K562 (cell line): ENCODE measurements around the gene ZNF691. TPM values are rescaled to one million over a fixed set of nuclear protein-coding genes. Genes with fewer than 3 reads are reported as not detected.

ENCODE experiments used
- CEBPG ChIP-seq, 3 experiments: fragments of 200-800 bp in 1 of 3; sonication (Bioruptor generic) in 1 of 3; sonication (generic) in 1 of 3; formaldehyde crosslinking in 1 of 3; IDR thresholded peaks in 2 of 3; conservative IDR thresholded peaks in 1 of 3; 2 replicates each; pipeline versions ENCODE4 v1.6.1 to v1.8.0; 2016 to 2022; ENCODE audit warnings: missing compliant biosample characterization in 2 of 3, missing genetic modification characterization in 2 of 3, mild to moderate bottlenecking in 1 of 3, missing genetic modification reagents in 1 of 3
- JUND ChIP-seq, 2 experiments: IDR thresholded peaks; 2 replicates in 1 of 2; 3 replicates in 1 of 2; pipeline ENCODE4 v1.6.1; 2011; ENCODE audit warnings: borderline replicate concordance in 2 of 2, low read depth in 2 of 2, low read length in 2 of 2, improper control_type of control experiment in 1 of 2, missing biosample characterization in 1 of 2, missing genetic modification characterization in 1 of 2, missing genetic modification reagents in 1 of 2
- NCOA1 ChIP-seq: fragments of 450-650 bp; IDR thresholded peaks from 2 replicates; pipeline ENCODE4 v1.6.1; 2016; ENCODE audit warnings: low read depth
- RFX5 ChIP-seq: IDR thresholded peaks from 2 replicates; pipeline ENCODE4 v1.6.1; 2011; ENCODE audit warnings: low read depth, mild to moderate bottlenecking, improper control_type of control experiment, low read length
- SLC30A9 ChIP-seq: fragments of 250-450 bp; sonication (Bioruptor Pico); IDR thresholded peaks from 2 replicates; pipeline ENCODE4 v1.8.0; 2022; ENCODE audit warnings: mild to moderate bottlenecking, moderate library complexity
- ZNF12 ChIP-seq: sonication (generic); formaldehyde crosslinking; IDR thresholded peaks from 2 replicates; pipeline ENCODE4 v1.4.0; 2020; ENCODE audit warnings: mild to moderate bottlenecking, missing genetic modification reagents
- ZNF143 ChIP-seq: sonication (generic); formaldehyde crosslinking; IDR thresholded peaks from 2 replicates; pipeline ENCODE4 v1.9.0; 2022; ENCODE audit warnings: mild to moderate bottlenecking, missing genetic modification reagents
- ZNF384 ChIP-seq: IDR thresholded peaks from 2 replicates; pipeline ENCODE4 v1.6.1; 2012; ENCODE audit warnings: low read depth, low read length, improper control_type of control experiment
- polyA plus RNA-seq, 8 experiments: library from polyadenylated mRNA; depleted of rRNA in 4 of 8; stranded (reverse) in 5 of 8; unstranded in 3 of 8; fragments of >200 nt; fragmentation: Nextera tagmentation in 2 of 8; fragmentation: Illumina TruSeq in 1 of 8; extraction: Ambion mirVana in 2 of 8; extraction: Trizol in 1 of 8; gene quantifications; 2 replicates each; pipeline versions ENCODE4 v1.2.1 to v1.2.3, GENCODE V29; 2011 to 2014; ENCODE audit warnings: inconsistent platforms in 1 of 8, missing spikeins in 1 of 8
- total RNA-seq, 7 experiments: library from RNA; depleted of rRNA in 6 of 7; stranded (reverse); fragments of >200 nt in 6 of 7; fragmentation: Illumina TruSeq in 2 of 7; extraction: Trizol in 2 of 7; gene quantifications; 2 replicates each; pipeline versions ENCODE4 v1.2.1 to v1.2.3, GENCODE V29; 2011 to 2021; ENCODE audit warnings: low replicate concordance in 1 of 7
- TF ChIP-seq, protein P1 (sequence below), 2 experiments: fragments of 450-650 bp in 1 of 2; sonication (generic) in 1 of 2; formaldehyde crosslinking in 1 of 2; IDR thresholded peaks; 2 replicates each; pipeline versions ENCODE4 v1.7.1 to v1.9.0; 2016 to 2022; ENCODE audit warnings: inconsistent platforms in 1 of 2, mild to moderate bottlenecking in 1 of 2, missing genetic modification reagents in 1 of 2
- TF ChIP-seq, protein P2 (sequence below): fragments of 450-650 bp; formaldehyde crosslinking; IDR thresholded peaks from 2 replicates; pipeline ENCODE4 v1.4.0; 2022; ENCODE audit warnings: missing genetic modification characterization
- TF ChIP-seq, protein P3 (sequence below): fragments of 250-450 bp; sonication (Bioruptor Pico); IDR thresholded peaks from 2 replicates; pipeline ENCODE4 v1.5.0; 2020; ENCODE audit warnings: mild to moderate bottlenecking
- TF ChIP-seq, protein P4 (sequence below), 2 experiments: fragments of 450-650 bp in 1 of 2; sonication (generic) in 1 of 2; formaldehyde crosslinking; conservative IDR thresholded peaks; 2 replicates each; pipeline versions ENCODE4 v1.4.0 to v1.8.1; 2020 to 2022; ENCODE audit warnings: mild to moderate bottlenecking in 1 of 2, missing genetic modification reagents in 1 of 2

The ZNF691 gene
- total and polyA plus RNA-seq, 9 of the 15 experiments (the other 6 are each of a cell fraction or from before 2014, with no cell fraction given) = 10.7 to 30.4 (median 14.8) TPM

DNA sequence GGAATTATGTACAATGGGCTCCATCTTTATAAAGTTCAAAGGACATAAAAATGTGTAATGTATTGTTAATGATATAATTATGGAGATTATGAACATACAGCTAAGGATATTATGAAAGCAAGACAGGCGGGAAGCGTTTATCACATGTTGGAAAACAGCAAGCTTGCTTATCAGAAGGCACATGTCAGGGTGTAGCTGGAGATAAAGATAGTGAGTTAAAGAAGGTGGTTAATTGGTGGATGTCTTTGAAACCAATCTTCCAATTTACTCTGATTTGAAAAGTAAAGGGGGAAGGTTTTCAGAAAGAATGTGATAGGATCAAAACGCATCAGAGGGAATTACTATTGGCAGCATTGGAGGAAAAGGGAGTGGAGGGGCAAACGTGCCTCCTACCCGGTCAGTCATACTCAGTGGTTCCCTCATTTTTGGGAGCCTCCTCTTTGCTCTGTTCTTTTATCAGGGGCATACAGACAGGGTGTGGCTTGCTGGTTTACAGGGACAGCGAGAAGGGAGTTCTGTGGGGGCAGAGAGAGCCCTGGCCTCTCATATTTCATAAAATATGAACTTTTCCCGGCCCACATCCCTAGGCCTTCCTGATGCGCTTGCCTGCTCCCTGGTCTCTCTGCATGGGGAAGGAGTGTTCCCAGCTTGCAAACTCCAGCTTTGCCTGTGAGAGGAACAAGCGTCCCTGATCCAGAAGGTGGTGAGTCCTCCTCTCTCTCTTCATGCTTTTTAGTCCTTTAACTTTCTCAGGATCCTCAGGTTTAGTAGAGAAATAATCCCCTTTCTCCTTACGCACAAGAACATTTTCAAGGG is 21.2 kb upstream of the ZNF691 start (continued):
- TF ChIP-seq, protein P1, sequence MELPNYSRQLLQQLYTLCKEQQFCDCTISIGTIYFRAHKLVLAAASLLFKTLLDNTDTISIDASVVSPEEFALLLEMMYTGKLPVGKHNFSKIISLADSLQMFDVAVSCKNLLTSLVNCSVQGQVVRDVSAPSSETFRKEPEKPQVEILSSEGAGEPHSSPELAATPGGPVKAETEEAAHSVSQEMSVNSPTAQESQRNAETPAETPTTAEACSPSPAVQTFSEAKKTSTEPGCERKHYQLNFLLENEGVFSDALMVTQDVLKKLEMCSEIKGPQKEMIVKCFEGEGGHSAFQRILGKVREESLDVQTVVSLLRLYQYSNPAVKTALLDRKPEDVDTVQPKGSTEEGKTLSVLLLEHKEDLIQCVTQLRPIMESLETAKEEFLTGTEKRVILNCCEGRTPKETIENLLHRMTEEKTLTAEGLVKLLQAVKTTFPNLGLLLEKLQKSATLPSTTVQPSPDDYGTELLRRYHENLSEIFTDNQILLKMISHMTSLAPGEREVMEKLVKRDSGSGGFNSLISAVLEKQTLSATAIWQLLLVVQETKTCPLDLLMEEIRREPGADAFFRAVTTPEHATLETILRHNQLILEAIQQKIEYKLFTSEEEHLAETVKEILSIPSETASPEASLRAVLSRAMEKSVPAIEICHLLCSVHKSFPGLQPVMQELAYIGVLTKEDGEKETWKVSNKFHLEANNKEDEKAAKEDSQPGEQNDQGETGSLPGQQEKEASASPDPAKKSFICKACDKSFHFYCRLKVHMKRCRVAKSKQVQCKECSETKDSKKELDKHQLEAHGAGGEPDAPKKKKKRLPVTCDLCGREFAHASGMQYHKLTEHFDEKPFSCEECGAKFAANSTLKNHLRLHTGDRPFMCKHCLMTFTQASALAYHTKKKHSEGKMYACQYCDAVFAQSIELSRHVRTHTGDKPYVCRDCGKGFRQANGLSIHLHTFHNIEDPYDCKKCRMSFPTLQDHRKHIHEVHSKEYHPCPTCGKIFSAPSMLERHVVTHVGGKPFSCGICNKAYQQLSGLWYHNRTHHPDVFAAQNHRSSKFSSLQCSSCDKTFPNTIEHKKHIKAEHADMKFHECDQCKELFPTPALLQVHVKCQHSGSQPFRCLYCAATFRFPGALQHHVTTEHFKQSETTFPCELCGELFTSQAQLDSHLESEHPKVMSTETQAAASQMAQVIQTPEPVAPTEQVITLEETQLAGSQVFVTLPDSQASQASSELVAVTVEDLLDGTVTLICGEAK (IDR thresholded peaks at IDR 0.05) = no peak; the same call in 1 of the 2 replicates
- TF ChIP-seq, protein P1 (CRISPR knock-in tag; IDR thresholded peaks at IDR 0.05) = no peak
- TF ChIP-seq SLC30A9 (CRISPR knock-in tag) (no peak), ZNF12 (CRISPR knock-in tag) (no peak), ZNF143 (CRISPR knock-in tag) (no peak), CEBPG (CRISPR knock-in tag; IDR thresholded peaks at IDR 0.05) (no peak), CEBPG (tag; conservative IDR thresholded peaks at IDR 0.05 in 1 of 2, IDR thresholded peaks at IDR 0.05 in 1 of 2) (no peak), RFX5 (0 out of 2 replicates have a peak, but pooled peaks have one; percentile 20), NCOA1 (peak; percentile 92), JUND (IDR thresholded peaks at IDR 0.05; ENCODE audit: borderline replicate concordance, low read depth, low read length) (peak; percentile 58; the same call in 1 of the 2 replicates), JUND (tag; IDR thresholded peaks at IDR 0.05; ENCODE audit: borderline replicate concordance, low read depth, low read length) (peak; percentile 59; the same call in 2 of the 3 replicates), ZNF384 (no peak)
- TF ChIP-seq, protein P2, sequence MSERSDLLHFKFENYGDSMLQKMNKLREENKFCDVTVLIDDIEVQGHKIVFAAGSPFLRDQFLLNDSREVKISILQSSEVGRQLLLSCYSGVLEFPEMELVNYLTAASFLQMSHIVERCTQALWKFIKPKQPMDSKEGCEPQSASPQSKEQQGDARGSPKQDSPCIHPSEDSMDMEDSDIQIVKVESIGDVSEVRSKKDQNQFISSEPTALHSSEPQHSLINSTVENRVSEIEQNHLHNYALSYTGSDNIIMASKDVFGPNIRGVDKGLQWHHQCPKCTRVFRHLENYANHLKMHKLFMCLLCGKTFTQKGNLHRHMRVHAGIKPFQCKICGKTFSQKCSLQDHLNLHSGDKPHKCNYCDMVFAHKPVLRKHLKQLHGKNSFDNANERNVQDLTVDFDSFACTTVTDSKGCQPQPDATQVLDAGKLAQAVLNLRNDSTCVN (CRISPR knock-in tag) = no peak
- TF ChIP-seq, protein P3, sequence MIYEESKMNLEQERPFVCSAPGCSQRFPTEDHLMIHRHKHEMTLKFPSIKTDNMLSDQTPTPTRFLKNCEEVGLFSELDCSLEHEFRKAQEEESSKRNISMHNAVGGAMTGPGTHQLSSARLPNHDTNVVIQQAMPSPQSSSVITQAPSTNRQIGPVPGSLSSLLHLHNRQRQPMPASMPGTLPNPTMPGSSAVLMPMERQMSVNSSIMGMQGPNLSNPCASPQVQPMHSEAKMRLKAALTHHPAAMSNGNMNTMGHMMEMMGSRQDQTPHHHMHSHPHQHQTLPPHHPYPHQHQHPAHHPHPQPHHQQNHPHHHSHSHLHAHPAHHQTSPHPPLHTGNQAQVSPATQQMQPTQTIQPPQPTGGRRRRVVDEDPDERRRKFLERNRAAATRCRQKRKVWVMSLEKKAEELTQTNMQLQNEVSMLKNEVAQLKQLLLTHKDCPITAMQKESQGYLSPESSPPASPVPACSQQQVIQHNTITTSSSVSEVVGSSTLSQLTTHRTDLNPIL = no peak
- TF ChIP-seq, protein P4, sequence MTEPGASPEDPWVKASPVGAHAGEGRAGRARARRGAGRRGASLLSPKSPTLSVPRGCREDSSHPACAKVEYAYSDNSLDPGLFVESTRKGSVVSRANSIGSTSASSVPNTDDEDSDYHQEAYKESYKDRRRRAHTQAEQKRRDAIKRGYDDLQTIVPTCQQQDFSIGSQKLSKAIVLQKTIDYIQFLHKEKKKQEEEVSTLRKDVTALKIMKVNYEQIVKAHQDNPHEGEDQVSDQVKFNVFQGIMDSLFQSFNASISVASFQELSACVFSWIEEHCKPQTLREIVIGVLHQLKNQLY (CRISPR knock-in tag; conservative IDR thresholded peaks at IDR 0.05) = no peak
